Medulla oblongata (tissue), 1 donor: ENCODE data around the gene AOPEP.

Experiments used
- DNase-seq: peaks from one replicate; pipeline ENCODE4 v3.0.0-alpha.2; 2015; ENCODE audit errors: extremely low spot score

AOPEP gene

GRCh38 chr9:94791435-94791834, 64.9 kb downstream of the AOPEP start:
- no peak for DNase-seq

GRCh38 chr9:94792511-94792910, 66.0 kb downstream of the AOPEP start:
- no peak for DNase-seq

DNA sequence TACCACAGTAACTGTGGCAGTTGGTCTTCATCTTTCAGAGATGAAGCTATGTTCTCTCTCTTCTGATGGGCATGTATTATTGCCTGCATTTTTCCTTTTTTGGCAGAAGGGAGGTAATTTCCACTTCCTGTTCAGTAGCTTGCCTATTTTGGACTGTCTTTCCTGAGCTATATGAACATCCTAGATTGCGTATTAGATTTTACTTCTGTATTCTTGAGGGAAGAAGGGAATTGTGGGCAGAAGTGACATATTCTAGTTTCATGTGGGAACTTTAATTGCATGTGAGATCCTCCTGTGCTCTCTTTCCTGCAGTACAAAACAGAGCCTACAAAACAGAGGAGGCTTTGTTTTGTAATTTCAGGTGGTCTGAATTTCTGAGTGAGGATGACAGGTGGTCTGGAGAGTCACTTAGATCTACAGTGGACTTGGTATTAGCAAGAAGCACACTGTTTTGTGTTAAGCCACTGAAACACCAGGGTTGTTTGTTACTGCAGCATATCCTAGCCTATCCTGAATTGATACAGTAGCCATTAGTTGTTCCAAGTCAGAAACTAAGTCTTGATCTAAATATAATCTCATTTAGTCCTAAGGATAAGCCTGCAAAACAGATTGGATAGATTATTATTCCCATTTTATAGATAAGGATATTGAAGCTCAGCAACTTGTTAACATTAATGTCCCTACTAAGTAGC, 68.1 kb downstream of the AOPEP start:
- no peak for DNase-seq

- DNase-seq: no peak
These were observed 70.2 kb downstream of the AOPEP start for GRCh38 chr9:94796687-94797086.

DNA sequence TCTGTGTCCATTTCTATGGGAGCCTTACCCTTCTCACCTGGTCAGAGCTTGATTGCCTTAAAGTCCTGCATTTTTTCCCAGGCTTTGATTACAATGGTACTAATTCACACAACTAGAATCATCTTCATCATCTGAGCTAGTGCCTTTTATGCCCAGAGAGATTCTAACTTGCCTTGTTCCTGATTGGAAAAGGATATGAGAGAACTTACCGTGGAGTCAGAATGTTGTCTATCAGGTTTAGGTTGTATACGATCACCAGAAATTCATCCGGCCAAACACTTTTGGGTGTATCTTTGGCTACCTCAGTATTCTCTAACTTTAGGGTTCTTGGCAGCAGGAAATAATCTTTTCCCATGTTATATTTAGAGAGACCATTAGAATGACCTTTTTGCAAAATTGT, 71.7 kb downstream of the AOPEP start:
- DNase-seq: no peak

DNA sequence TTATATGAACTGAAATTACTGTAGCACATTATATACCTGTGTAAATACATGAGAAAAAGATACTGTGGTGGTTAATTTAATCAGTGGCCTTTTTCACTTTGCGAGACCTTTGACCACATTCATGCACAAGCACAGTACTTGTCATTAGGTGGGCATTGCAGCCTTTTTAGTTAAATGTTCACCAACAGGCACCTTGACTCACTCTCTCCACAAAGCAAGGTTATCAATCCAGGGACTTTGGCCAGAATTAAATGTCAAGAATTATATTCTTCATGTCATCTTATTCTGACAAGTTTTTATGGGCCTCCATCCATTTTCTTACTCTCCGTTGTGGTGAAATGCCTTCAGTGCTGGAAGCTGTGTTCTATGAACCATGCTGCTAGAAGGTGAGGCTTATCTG, 72.2 kb downstream of the AOPEP start:
- no peak for DNase-seq

DNA sequence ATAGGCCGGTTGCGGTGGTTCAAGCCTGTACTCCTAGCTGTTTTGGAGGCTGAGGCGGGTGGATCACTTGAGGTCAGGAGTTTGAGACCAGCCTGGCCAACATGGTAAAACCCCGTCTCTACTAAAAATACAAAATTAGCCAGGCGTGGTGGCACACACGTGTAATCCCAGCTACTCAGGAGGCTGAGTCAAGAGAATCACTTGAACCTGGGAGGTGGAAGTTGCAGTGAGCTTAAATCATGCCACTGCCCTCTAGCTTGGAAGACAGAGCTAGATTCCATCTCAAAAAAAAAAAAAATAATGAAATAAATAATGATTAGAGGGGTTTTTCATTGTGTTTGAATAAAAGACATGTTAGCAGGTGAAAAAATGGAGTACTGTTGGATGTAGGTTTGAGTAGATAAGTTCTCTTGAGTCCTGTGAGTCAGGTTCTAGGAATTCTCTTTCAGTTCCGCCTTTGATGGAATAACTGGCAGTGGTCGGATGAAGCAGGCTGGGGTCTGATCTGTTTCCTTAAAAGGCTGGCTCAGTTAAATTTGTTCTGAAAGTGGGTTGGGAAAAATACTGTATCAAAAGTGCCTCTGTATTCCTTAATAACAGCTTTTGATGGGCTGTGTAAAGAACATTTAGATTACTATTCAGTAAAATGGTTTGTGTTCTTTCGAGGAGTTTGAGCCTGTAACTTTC, 73.2 kb downstream of the AOPEP start:
- no peak for DNase-seq

- DNase-seq: no peak
These were observed 74.1 kb downstream of the AOPEP start for GRCh38 chr9:94800424-94801117.

- no peak for DNase-seq
These were observed 74.7 kb downstream of the AOPEP start for GRCh38 chr9:94801234-94801633.

DNA sequence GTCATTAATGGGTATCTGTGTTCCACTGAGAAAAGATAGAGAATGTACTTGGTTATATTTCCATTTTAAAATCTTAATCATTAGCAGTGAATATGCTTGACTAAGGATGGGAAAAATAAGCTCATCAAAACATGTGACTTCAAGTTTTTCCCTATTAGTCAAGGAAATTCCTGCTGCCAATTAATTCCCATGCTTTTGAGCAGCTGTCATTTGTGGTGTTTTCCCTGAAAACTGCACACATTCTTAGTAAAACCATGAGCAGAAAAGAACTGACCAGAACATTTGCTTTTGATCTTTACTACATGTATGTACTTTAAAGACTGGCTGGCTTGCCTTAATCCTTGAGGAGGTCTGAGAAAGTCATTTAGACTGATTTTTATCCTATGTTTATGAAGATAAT, 75.2 kb downstream of the AOPEP start:
- DNase-seq: no peak

GRCh38 chr9:94802251-94802650, 75.8 kb downstream of the AOPEP start:
- DNase-seq: no peak

DNA sequence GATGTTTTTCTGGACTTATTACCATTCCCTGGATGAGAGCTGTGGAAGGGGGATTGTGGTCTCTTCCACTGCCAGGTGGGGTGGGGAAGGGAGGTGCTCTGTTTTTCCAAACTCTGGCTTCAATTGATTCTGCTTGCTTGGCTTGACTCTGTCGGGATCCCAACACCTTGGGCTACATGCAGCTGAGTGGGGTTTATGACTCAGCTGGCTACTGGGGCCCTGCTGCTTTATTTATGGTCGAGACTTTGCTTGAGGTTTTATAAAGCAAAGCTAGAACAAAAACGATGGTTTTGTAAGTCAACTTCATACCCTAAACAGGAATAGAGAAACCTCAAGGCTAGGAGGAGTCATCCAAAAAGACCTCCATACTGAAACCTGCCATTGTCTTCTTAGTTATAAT, 76.3 kb downstream of the AOPEP start:
- no peak for DNase-seq

GRCh38 chr9:94804316-94804715, 77.8 kb downstream of the AOPEP start:
- DNase-seq: no peak

DNA sequence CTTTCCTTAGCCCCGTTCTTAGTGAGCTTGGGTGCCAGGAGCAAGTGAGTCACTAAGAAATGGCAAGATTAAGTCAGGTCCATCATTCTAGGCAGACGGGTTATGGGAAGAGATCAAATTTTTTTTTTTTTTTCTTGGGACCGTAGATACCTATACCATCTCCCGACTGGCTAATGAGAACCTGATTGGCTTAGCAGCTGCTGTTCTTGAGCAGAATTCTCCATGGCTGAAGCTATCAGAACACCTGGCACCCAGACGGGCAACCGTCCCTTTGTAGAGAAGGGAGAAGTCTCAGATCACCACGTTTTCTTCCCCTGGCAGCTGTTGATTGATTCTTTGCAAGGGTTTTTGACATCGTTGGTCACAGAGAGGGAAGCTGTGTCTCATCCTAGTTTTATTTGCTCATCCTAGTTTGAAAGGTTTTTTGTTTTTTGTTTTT, 78.6 kb downstream of the AOPEP start:
- no peak for DNase-seq

DNA sequence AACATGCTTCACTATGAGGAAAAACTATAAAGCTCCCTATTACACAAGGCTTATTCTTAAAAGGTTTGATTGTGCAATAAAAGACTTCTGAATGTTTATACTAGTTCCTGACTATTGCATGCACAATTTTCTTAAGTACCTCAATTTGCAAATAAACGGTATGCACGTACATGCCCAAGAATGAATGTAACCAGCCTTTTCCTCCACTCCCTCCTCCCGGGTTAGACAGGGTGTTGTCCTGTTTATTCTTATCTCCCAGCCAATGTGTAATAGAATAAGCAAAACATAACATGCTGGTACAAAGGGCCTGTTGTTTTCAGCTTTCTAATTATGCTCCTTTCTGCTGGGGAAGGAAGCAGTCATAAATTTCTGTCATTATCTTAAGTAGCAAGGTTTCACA, 79.1 kb downstream of the AOPEP start:
- no peak for DNase-seq

DNA sequence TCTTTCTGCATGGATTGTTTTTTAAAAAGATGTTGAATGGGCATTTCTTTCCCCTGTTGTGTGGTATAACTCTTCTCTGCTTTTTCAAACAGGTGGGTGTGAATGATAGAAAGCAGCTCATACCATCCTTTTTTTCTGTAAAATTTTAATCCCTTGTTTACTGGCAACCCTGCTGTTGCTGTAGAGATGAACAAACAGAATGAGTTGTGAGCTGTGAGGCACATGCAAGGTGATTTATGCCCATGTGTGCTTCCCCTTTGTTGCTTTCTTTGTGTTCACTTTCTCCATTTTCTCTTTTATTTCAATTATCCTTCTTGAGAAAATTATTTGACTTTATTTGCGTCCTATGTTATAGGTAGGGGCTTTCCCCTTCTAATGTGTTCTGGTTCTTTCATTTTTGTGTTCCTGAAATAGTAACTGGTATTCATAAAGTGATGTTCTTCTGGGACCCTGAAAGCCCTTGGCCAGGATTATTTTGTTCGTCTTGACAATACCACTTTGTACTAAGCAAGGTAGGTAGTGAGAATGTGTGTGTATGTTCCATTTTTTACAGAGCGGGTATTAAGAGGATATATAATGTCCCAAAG, 79.9 kb downstream of the AOPEP start:
- DNase-seq: no peak

- DNase-seq: no peak
These were observed 81.1 kb downstream of the AOPEP start for GRCh38 chr9:94807556-94807955.

DNA sequence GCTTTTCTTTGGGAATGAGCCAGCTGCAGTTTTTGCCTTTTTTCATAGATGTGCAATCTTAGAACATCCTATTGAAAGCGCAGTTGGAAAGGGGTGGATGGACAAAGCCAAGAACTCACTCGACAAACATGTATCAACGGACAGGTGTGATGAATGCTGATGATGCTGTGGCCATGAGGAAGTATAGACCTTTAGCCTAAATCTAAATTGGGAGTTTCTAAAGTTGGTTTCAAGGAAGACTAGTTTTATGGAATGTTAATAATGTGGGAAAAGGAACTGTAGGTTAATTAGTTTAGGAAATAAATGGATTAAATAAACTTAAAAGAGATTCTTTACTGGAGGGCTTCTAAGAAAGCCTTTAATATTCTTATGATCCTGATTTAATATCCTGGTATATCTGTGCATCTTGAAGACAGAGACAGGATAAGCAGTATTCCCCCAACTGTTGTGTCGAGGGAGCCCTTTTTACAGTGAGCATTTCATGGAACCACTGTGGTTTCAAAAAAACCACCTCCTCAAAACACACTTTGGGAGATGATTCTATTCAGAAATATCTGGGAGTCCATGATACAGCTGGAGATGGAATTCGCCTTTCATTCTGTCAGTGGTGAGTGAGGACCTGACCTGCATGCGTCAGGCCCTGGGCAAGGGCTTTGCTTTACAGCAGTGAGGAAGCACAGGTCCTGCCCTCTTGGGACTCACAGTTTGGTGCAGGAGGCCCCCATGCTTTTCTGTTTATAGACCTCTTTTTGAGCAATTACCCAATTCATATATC, 82.6 kb downstream of the AOPEP start:
- DNase-seq: no peak

DNA sequence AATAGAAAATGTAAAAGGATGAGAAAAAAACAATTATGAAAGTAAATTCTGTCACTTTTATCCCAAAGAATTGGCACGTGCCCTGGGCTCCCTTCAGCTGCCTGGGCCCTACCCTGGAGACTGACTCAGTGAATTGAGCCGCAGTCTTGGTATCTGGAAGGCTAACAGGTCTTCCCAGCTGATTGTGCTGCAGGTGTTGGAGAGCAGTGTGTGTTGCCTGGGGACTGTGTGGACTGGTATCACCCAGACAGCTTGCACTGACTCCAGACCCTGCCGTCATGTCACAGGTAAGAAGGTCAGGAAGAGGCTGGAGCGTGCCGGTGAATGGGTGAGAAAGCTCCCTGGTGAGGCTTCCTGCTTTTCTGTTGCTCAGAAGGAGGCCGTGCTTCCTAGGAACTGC, 83.3 kb downstream of the AOPEP start:
- DNase-seq: no peak

- no peak for DNase-seq
These were observed 84.6 kb downstream of the AOPEP start for GRCh38 chr9:94811074-94811473.

- DNase-seq: no peak
These were observed 85.8 kb downstream of the AOPEP start for GRCh38 chr9:94812343-94812742.

GRCh38 chr9:94813379-94813778, 86.9 kb downstream of the AOPEP start:
- no peak for DNase-seq
